Stimulated activated CD4-positive, alpha-beta T cell treated with anti-CD3 and anti-CD28 coated beads, Interleukin-4, amount 100 ng/mL, for 48 hours (primary cell): ENCODE data around the gene PTK6.
A peak's percentile ranks its signal among the peaks of the same experiment; 100 is the strongest.

Experiments used
- DNase-seq, 2 donors: peaks; one replicate each; pipeline ENCODE4 v3.0.0-alpha.2; 2020; ENCODE audit warnings: low read depth in 2 of 2

PTK6 gene

DNA sequence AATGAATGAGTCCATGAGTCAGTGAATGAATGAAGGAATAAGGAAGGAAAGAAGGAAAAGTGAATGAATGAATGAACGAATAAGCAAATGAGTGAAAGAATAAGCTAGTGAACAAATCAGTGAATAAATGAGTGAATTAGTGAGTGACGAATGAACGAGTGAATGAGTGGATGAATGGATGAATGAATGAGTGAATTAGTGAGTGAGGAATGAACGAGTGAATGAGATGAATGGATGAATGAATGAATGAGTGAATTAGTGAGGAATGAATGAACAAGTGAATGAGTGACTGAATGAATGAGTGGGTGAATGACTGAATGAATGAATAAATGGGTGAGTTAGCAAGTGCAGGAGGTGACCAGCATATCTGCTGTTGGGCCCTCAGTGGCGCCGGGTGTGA is 6.6 kb upstream of the PTK6 start:
- no peak for DNase-seq

DNA sequence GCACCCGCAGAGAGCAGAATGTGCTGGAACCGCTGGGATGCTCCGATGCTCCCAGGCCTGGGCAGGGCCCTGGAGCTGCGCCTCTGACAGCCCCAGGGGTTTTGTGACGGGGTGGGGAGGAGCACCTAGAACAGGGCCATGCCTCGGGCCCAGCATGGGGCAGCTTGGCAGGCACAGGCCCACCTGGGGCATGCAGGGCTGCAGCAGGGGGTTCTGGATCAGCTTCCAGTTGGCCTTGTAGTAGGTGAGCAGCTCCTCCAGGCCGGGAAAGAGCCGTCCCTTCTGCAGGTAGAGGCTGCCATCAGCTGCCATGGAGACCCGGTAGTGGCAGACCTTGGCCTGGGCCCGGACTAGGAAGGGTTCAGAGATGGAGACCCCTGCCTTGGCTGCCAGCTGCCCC is 6.0 kb upstream of the PTK6 start:
- no peak for DNase-seq

DNA sequence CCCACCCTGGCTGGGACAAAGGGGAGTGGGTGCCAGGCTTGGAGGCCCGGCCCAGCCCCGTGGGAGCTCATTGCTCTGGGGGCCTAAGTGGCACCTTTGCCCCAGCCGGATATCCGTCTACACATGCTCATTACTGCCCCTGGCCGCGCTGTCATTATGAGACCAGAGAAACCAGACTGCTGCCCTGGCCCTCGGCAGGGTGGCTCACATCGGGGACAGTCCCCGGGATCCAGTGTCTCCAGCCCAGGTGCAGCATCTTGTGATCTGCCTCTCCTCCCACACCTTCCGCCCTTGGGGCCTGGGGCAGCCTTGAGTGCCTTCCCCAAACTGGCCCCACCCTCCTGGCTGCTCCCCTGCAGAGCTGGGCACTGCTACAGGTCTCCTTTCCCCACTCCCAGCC is 5.5 kb upstream of the PTK6 start:
- no peak for DNase-seq

DNA sequence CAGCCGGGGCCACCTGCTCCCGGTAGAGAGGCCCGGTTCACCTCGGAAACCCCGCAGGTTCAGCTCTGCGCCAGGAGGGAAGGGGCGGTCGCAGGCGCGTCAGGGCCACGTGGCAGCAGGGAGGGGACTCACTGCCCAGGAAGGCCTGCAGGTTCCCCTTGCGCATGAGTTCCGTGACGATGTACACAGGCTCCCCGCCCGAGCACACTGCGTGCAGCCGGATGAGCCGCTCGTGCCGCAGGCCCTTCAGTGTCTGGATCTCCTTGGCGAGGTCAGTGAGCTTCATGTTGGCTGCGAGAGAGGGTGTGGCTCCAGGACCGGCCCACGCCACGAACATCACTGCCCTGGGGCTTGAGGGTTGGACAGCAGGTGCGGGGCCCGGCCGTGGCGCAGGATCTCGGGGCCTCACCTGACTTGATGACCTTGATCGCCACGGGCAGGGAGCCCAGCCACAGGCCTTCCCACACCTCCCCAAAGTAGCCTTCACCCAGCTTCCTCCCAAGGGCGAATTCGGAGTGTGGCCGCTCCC is 4.9 kb upstream of the PTK6 start:
- DNase-seq = no peak

DNA sequence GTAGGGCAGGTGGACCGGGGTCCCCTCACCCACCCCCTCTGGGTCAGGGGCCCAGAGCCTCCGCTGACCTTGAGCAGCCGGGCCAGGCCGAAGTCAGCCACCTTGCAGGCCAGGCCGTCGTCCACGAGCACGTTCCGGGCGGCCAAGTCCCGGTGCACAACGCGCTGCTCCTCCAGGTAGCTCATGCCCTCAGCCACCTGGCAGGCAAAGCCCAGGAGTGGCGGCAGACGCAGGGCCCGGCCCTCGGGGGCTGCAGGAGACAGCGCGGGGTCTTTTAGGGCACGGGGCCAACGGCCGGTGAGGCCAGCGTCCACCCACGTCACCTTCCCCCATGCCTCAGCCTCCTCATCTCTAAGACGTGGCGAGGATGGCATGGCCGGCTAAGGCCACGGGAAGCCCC is 4.2 kb upstream of the PTK6 start:
- DNase-seq = no peak

DNA sequence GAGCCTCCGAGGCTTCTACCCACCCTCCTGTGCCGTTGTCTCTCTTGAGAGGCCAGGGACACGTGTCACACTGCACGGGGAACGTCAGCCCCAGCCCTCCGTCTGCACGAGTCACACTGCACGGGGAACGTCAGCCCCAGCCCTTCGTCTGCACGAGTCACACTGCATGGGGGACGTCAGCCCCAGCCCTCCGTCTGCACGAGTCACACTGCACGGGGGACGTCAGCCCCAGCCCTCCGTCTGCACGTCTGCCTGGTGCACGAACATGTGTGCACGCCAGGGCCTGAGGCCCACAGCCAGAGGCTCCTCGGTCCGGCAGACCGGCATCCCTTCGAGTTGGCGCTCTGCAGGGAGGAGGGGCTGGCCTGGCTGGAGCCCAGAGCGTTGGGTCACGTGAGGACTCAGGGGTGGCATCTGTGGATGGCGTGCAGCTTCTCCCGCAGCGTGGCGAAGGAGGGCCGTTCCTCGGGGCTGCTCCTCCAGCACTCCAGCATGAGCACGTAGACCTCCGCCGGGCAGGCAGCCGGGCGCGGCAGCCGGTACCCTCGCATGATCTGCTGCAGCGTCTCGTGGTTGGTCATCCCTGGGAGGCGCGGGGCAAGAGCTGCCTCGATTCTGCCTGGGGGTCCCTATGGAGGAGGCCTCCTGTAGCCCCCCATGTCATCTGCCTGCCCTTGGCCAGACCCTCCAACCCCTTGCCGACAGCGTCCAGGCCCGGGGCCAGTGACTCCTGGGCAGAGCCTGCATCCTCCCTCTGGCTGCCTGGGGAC is 3.4 kb upstream of the PTK6 start:
- DNase-seq = no peak

DNA sequence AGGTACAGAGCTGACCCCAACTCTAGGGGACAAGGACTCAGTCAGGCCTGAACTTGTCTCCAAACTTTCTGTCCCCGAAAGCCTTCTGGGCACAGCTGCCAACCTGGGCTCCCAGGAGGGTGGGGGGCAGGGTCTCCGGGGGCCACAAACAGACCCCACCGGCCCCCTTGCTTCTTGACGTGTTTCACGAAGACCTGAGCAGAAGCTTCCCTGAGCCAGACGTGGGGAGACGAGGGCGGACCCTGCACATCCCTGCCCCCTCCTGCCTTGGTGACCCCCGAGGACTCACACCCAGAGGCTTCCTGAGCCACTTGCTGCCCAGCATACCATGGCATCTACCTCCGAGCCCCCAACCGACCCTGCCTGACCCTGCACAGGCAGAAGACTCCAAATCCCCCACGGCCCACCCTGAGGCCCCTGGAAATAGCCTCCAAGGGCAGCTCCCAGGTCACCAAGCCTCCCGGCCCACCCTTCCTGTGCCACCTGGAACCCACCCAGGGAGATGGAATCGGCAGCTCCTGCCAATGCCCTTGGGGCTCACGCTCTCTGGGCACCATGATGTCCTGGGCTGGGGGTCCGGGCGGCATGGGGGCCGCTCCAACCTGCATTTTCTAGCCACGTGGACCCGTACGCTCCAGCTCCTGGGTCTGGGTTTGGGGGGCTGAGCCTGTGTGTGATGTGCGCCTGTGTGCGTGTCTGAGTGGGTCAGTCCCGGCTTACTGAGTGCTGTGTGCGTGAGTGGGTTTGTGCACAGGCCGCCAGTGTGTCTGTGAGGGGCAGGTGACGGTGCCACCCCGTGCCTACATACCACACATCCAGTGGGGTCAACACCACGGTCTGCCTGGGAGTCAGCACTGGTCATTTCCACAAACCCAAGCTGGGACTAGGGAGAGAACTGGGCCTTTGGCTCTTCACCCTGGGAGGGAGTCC is 2.5 kb upstream of the PTK6 start:
- no peak for DNase-seq

DNA sequence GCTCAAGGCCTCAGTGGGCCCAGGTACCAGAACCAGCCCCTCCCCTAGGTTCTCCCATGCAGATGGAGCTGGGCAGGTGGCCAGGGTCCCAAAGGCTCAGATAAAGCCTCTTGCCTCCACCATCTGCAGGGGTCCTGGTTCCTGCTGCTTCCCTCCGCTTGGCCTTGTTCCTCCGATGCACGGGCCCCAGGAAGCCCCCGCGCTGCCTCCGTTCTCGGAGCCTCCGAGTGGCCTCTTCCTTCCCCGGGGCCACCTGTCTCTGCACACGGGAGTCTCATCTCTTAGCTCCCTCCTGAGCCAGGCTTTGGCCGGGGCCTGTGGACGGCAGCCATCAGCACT is 1.9 kb upstream of the PTK6 start:
- no peak for DNase-seq

DNA sequence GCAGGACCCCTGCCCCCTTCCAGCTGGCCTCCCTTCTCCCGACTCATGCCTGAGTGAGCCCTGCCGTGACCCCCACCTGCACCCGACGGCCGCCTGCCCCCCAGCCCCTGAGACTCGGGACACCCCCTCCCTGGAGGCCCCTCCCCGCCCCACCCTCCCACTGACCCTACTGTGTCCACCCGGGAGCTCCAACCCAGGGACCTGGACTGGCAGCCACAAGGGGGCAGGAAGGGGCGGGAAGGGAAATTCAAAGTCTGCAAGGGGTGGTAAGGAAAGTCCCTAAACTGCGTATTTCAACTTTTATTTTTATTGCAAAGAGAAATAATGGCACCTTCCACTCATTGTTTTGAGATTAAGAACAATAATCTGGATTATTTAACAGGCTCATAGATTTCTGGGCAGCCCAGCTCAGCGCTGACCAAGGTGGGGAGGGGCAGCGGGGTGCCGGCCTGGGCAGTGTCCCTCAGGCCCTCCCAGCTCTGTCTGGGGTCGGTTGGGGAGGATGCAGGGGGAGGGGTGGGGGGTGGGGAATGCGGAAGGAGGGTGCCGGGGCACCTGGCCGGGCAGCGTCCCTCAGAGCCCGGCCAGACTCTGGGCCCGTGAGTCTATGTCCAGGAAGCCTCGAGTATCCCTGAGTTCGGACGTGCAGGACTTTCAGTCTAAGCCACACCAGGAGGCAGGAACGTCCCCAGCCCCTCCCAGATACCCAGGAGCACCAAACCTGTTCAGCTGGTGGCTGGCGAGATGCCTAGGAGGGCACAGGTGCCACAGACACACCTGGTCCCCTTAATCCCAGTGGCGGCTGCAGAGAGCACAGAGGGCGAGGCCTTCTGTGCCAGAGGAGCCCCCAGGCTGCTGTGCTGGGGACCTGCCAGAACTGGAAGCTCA is 1.3 kb upstream of the PTK6 start:
- DNase-seq = no peak

DNA sequence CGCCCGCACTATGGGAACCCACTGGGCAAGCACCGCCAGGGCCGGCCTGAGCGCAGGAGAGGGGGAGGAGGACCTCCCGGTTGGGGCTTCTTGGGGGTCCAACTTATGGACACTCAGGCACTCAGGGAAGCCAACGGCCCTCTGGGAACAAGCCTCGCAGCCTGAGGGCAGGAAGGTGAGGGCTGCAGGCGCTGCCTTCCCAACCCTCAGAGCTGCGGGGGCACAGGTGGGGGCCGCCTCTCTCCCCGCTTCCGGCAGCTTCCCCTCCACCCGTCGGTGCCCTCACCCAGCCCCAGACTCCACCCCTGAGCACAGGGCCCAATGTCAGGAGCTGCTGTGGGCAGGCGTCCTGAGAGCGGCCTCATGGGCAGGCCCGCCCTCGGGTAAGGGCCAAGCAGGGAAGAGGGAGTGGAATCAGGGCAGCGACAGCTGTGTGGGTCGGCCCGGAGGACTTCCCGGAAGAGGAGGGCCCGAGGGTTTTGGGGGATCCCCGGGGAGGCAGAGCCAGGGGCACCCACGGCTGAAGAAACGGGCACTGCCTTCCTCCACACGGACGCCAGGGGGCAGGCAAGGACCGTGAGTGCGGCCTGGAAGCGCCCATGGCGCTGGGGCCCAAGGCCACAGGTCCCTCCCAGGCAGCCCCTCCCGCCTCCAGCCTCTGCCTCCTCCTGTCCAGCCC is 488 bp upstream of the PTK6 start:
- DNase-seq = peak; percentile 91 to 95

DNA sequence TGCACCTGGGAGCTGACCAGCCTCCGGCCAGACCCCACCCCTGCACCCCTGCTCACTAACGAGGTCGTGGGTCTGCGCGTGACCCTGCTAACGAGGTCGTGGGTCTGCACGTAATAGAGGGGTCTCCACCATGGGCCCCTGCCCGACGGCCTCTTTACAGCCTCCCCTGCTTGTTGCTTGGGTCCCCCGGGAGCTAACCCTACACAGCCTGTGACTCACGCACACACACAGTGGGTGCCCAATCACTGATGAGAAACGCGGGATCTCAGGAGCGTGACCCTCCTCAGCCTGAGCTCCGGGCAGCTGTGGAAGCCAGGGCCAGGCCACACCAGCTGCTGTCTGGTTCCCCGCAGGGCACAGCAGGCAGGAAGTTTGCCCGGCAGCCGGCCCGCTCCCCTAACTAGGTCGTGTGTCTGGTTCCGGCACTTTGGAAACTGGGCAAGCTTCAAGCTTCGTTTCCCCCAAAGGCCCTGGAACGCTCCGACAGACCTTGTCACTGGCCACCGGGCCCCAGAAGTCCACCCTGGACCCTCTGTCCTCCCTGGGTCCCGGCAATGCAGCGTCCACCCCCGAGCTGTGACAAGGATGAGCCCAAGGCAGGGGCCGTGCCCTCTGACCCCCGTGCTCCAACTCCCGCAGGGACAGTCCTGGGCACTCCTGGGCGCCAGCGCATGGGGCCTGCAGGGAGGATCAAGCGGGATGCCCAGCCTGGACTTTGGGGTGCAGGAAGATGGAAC is 767 bp downstream of the PTK6 start:
- no peak for DNase-seq

DNA sequence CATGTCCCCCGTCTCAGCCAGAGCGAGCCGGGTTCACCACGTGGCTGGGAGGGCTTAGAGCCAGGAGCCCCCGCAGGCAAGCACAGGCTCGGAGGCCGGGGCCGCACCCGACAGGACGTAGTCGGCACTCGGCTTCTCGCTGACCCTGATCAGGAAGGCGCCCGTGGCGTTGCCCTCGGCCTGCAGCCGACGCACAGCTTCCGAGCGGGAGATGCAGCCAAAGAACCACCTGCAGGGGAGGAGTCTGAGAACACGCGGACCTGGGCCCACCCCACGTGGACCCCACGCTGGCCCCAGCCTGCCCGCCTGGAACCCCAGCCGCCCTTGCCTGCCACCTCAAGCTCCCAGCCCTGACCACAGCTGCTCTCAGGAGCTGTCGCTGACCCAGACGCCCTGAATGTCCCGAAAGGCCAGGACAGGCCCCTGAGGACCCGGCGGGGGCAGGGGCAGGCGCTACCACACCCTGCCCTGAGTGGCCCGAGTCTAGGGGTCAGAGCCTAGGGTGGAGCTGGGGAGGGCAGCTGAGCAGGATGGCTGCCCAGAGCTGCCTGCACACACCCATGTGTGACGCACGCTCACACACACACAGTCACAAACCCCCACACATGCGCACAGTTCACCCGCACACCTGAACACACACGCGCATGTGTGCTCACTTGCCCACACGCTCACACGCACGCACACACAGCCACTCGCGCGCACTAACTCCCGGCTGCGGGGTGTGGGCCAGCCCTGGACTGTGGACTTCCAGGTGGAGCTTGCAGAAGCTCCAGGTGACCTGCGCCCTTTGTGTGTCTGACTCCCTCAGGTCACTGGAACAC is 2.1 kb downstream of the PTK6 start:
- no peak for DNase-seq

DNA sequence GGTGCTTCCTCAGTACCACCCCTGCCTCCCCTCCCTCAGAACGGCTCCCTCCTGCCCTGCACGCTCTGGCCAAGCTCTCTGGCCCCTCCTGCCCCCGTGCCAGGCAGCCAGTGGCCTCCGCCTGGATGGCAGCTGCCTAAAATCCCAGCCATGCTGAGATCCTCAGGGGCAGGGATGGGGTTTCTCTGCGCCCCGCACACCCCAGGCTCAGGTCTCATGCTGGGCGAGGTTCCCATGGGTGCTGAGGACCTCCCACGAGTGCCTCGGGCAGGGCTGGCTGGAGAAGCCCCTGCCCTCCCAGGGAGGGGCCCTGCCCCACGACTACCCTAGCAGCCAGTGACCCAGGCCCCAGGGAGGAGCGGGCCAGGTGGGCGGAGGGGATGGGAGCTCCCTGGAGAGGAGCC is 2.7 kb downstream of the PTK6 start:
- no peak for DNase-seq

DNA sequence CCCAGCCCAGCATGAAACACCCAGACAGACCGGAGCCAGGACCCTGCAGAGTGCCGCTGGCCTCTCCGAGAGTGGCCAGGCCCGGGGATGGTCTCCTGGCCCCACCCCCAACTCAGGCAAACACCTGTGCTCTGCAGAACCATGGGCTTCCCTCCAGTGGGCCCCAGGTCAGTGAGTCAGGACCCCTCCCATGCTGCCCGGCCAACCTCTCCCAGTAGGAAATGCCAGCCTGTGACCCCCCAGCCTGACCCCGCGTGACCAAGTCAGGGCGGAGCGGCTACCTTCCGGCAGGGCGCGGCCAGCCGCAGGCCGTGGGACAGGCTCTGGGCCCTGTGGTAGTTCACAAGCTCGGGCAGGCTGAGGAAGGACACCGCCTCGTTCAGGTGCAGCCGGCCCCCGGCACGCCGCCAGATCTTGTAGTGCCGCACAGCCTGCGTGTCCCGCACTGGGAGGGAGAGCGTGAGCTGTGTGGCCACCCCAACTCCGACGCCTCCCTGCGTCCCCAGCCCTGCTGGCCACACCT is 3.2 kb downstream of the PTK6 start:
- DNase-seq = no peak

DNA sequence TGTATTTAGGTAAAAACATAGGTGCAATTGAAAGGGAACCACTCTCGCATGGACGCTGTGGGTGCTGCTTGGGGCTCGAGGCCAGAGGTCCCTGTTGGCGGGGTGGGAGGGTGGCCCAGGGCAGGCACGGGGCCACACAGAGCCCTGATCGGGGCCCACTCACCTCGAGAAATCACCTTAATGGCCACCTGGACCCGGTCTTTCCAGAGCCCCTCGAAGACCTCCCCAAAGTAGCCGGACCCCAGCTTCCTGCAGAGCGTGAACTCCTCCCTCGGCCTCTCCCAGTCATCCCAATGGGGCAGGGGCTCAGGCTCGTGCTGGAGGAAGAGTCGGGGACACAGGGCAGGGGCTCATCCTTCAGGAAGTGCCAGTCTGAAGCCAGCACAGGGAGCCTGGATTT is 3.8 kb downstream of the PTK6 start:
- DNase-seq = no peak

DNA sequence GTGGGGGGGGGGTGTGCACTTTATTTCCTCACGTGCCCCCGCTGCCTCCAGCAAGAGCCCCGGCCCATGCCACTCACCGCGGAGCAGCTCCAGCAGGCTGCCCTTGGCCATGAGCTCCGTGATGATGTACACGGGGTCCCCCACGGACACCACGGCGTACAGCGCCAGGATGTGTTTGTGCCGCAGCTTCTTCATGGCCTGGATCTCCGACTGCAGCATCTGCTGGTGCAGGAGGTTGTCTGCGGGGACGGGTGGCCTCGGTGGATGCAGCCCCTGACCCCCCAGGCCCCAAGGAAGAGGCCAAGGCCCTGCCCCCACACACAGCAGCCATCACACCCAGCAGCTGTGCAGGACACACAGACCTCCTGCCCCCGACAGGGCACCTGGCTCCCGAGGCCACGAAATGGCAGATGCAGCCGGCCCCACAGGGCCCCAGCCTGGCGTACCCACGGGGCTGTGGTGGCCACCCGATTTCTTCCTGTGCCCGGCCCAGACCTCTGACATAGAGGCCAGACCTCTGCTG is 4.7 kb downstream of the PTK6 start:
- DNase-seq = no peak

DNA sequence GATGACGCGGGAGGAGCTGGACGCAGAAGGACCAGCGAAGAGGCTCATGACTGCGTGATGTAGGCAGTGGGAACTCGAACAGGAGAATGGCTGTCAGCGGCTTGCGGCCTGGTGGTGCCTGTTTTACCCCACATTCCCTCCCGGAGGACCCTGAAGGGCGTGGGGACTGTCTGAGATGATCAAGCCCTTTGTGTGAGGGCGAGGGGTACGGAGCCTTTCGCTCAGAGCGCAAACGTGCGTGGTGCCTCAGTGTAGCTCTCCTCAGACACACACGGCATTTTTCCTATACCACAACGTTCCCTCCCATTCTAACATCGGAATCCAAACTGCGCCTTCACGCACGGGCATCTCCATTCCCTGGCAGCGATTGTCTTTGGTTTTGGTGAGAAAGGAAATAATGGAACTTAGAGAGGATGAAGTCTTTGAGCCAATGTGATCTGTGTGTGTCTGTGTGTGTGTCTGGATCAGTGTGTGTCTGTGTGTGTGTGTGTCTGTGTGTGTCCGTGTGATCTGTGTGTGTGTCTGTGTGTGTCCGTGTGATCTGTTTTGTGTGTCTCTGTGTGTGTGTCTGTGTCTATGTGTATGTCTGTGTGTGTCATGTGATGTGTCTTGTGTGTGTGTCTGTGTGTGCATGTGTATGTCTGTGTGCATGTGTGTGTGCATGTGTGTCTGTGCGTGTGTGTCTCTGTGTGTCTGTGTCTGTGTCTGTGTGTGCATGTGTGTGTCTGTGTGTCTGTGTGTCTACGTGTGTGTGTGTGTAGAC is 5.3 kb downstream of the PTK6 start:
- no peak for DNase-seq

DNA sequence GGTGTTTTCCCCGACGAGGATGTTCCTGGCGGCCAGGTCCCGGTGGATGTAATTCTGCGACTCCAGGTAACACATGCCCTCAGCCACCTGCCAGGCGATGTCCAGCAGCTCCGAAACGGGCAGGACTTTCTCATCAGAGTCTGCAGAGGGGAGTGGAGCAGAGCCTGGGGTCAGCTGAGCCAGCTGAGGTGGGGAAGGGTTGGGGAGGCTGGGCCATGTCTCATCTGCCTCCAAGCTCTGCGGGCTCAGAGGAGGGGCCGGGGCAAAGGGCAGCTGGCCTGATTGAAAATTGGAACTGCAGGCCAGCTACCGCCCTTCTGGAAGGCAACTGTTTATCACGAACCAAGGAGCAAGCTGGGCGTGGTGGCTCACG is 6.4 kb downstream of the PTK6 start:
- no peak for DNase-seq
